Right lobe of liver (tissue), 4 donors: ENCODE measurements around the gene CCDC88A.

Experiments used
- POLR2A ChIP-seq: fragments of 450-650 bp; IDR thresholded peaks from one replicate; pipeline ENCODE4 v1.6.1; 2017; ENCODE audit warnings: antibody characterized with exemption, mild to moderate bottlenecking
- TF ChIP-seq, protein P1 (sequence below), 4 donors: fragments of 200-600 bp in 3 of 4; fragments of 450-650 bp in 1 of 4; IDR thresholded peaks; one replicate each; pipeline versions ENCODE4 v1.5.1 to v1.8.0; 2016 to 2022; ENCODE audit warnings: antibody characterized with exemption in 4 of 4, mild to moderate bottlenecking in 2 of 4
- donor health status: DM: no; HTN: no; CAD: no.
- donor health status: DM: no; HTN: no; CAD: no.
- donor health status: DM: no; HTN: yes; CAD: no.

DNA sequence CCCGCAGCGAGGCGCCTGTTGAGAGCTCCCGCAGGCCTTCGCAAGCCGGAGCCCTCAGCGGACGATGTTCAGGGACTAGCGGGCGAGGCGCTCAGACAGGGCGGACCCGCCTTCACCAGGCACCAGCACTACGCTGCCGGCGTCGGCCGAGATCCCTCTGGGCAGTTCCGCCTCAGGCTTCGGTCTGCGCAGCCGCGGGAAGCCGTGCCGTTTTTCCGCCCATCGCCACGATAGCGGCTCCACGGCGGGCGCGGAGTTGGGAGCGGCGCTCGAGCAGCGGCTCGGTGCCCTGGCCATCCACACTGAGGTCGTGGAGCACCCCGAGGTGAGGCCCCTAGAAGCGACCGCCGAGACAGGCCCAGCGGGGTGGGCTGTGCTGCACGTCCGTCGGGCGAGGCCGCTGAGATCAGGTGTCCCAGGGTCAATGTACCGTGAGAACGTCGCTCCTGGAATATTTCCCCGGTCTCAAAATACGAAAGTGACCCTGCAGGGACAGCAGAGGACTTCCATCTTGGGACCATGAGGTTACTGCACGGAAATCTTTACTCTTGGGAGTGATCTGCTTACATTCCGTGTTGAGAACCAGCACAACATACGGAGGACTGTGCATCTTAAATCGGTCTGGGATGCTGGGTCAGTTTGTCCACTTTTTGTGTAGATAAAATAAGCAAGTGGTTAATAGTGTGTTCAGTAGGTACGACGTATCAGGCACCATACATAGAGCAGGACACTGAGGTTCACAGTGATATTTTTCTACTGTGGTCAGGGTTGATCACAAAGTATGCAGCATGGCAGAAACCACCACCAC, 137.3 kb downstream of the CCDC88A start:
- peak; percentile 91 for TF ChIP-seq POLR2A
- TF ChIP-seq, protein P1, sequence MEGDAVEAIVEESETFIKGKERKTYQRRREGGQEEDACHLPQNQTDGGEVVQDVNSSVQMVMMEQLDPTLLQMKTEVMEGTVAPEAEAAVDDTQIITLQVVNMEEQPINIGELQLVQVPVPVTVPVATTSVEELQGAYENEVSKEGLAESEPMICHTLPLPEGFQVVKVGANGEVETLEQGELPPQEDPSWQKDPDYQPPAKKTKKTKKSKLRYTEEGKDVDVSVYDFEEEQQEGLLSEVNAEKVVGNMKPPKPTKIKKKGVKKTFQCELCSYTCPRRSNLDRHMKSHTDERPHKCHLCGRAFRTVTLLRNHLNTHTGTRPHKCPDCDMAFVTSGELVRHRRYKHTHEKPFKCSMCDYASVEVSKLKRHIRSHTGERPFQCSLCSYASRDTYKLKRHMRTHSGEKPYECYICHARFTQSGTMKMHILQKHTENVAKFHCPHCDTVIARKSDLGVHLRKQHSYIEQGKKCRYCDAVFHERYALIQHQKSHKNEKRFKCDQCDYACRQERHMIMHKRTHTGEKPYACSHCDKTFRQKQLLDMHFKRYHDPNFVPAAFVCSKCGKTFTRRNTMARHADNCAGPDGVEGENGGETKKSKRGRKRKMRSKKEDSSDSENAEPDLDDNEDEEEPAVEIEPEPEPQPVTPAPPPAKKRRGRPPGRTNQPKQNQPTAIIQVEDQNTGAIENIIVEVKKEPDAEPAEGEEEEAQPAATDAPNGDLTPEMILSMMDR (IDR thresholded peaks at IDR 0.05), result peak in 1 of 4 donors; percentile 14
